HG03558 (cell line): ENCODE results near the gene APC2.
"Not testable (repeated sequence)": the region's sequence is repeated elsewhere in the genome, so short reads cannot be mapped to it uniquely, and the experiment has no call there.

Source experiments
- ATAC-seq: cut with Tn5 transposase; IDR thresholded peaks from one replicate; pipeline ENCODE4 v1.9.1; 2021; ENCODE audit warnings: moderate number of reproducible peaks; ENCODE audit not compliant: unreplicated experiment; ENCODE audit errors: extremely low read depth

APC2 gene

GRCh38 chr19:1416014-1416841 lies 33.7 kb upstream of the APC2 start:
- no peak for ATAC-seq

- ATAC-seq = no peak
Measured at GRCh38 chr19:1417145-1417544, 32.8 kb upstream of the APC2 start.

DNA sequence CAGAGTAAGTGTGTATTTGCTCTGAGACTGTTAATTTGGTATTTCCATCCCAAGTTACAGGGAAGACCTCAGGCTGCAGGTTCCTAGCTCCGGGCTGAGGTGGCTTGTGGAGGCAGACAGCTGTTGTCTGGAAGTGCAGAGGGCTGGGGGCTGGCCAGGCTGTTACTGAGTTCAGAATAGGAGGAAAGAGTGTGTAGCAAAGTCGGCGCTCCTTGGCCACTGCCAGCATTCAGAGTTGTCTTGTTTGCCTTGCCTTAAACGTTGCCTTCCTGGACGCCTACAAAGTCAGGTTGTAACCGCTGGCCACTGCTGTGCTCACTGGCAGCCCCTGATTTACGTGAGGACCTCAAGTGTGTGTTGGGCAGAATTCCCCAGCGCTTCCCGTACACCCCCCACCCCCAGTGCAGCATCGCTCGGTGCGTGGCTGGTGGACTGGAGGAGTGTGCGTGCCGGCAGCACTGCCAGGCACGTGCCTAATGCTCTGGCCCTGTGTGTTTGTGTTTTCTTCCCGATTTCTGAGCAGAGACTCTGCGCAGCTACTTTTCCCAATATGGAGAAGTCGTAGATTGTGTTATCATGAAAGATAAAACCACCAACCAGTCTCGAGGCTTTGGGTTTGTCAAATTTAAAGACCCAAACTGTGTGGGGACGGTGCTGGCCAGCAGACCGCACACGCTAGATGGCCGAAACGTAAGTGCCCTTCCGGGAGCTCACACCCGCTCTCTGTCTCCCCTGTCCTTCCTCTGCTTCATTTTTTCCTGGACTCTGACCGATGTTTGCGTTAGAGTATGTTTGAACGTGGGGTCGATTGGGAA lies 32.0 kb upstream of the APC2 start:
- ATAC-seq = no peak

- ATAC-seq = no peak
Measured at GRCh38 chr19:1418496-1418775, 31.5 kb upstream of the APC2 start.

GRCh38 chr19:1418951-1419738 lies 30.8 kb upstream of the APC2 start:
- ATAC-seq = no peak

DNA sequence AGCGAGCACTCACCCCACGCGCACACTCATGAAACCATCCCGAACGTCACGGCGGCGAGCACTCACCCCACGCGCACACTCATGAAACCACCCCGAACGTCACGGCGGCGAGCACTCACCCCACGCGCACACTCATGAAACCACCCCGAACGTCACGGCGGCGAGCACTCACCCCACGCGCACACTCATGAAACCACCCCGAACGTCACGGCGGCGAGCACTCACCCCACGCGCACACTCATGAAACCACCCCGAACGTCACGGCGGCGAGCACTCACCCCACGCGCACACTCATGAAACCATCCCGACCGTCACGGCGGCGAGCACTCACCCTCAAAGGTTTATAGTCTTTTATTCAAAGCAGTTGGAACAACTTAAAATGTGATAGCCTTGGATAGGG lies 29.8 kb upstream of the APC2 start:
- not testable (repeated sequence) for ATAC-seq

DNA sequence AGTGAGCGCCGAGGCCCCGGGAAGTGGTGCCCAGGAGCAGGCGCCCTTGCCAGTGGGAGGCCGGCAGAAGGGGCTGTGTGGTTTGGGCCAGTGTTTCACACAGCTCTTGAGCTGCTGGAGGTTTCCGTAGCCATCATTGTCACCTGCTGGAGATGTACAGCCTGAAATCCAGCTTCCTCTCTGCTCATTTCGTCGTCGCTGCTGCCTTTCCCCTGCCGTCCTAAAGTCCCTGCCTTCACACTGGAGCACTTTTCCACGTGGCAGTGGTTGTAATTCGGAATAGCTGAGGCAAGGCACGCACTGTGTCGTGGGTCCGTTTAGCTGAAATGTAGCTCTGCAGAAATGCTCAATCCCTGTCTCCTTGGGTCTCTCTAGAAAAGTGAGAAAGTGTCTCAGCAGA lies 29.3 kb upstream of the APC2 start:
- ATAC-seq = no peak

- ATAC-seq = no peak
Measured at GRCh38 chr19:1421218-1421957, 28.5 kb upstream of the APC2 start.

GRCh38 chr19:1421958-1422305 lies 28.0 kb upstream of the APC2 start:
- ATAC-seq = no peak

DNA sequence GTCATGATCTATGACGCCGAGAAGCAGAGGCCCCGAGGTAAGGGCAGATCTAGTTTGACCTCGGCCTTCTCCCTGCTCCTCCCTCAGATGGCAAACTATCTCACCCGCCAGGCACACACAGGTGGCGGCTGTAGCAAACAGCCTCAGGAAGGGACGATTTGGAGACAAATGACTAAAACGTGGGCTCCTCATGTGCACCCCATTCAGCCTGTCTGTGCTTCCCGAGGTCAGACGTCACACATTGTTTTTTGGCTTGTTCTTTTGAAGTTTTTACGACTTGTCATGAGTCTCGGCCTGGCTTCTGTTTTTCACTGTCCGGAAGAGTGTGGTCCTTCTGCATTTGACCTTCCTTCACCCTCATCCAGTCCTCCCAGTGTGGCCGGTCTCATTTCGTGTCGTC lies 27.6 kb upstream of the APC2 start:
- no peak for ATAC-seq

GRCh38 chr19:1422943-1423342 lies 27.0 kb upstream of the APC2 start:
- ATAC-seq = no peak

- ATAC-seq = no peak
Measured at GRCh38 chr19:1423436-1424191, 26.3 kb upstream of the APC2 start.

DNA sequence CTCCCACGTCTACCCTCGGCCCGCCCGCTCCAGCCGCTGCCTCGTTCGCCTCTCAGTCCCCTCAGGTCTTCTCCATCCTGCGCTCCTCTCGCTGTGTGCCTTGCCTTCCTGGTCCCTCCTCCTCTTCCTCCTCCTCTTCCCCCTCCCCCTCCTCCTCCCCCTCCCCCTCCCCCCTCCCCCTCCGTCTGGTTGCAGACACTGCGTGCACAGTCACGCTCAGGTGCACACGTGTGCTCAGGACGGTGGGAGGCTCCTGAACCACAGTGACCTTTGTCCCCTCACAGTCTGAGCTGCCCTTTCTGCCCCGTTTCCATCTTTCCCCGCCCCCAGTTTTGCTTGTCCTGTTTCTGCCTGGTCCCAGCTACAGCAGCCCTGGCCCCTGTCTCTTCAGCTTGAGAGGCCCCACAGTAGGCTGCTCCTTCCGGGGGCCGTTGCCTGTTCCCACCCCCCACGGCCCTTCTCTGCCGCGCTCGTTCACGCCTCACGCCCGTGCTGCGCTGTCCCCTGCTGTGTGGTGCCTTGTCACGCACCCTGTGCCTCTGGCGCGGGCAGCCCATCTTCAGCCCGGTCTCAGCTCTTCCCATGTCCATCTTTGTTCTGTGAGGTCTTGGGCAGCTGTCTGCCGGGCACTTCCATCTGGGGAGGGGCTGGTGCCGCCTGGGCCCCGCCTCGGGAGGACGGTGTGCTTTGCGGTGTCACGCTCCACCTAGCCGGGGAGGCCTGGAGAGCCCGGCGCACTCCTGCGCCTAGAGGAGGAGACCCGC lies 25.5 kb upstream of the APC2 start:
- ATAC-seq = no peak

- no peak for ATAC-seq
Measured at GRCh38 chr19:1425102-1425837, 24.7 kb upstream of the APC2 start.

DNA sequence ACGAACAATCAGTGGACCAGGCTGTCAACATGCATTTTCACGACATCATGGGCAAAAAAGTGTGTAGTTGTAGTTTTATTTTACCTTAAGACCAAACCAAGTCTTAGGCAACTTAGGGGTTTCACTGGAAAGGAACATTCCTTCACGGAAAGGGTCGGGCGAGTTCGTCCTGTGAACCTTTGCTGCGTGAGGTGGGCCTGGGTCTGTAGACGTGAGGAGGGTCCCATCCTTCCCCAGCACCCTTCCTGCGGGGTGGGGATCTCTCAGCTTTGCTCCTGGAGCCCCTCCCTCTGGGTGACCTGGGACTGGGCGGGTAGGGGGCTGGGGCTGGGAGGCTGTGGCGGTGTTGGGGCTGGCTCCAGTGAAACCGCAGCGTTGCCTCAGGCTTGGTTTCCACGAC lies 24.0 kb upstream of the APC2 start:
- ATAC-seq = no peak

DNA sequence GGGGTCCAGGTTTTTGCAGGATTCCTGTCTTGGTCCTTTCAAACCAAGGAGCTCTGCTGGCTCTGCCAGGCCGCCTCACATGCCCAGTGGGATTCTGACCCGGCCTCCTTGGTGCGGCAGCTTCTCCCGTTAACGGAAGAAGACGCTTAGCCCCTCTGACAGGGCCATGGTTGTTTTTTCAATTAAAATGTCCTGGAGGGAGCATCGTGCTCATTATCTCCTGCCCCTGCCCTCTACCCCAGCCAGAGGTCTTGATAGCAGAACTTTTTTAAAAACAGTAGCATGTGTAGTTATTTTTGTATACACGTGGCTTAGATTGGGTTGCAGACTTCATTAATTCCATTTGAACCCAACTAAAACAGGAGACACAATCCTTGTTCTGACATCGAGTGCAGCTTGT lies 23.2 kb upstream of the APC2 start:
- ATAC-seq = no peak

GRCh38 chr19:1427221-1427920 lies 22.6 kb upstream of the APC2 start:
- ATAC-seq = no peak
